Measurements from ENCODE around the gene APBB2.

APBB2 gene

DNA sequence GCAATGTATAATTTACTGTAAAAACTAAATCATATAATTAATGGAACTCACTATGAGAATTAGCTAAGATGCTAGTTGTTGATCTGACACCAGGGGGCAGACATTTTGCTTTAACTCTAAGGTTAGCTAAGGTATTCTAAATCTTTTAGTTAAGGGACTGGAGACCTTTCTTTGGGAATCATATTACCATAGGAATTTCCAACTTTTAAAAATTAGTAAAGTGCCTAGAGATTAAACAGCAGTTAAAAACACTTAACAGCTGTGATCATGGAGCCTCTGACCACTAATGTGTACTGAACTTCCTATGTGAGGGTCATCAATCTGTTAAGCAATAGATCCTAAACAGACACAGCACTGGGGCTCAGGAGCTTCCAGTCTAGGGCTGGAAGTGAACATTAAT lies 238.0 kb downstream of the APBB2 start:
- DNase-seq (ENCODE audit: low read depth in 2 of 2): no peak

DNA sequence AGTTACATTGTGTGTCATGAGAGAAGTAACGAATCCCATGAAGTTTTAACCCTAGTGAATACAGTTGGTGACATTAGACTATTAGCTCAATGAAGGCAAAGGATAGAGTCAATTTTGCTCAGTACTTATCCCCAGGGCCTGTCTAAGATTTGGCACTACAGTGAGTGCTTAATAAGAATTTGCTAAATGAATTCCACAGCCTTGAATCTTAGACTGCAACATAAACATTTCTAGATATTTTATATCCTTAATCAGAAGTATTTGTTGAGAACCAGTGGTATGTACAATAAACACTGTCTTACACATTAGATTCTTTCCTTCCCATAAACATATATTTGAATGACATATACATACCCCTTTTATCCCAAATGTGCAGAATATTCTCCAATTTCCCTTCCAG lies 241.6 kb downstream of the APBB2 start:
- no peak for DNase-seq (ENCODE audit: low read depth in 2 of 2)

DNA sequence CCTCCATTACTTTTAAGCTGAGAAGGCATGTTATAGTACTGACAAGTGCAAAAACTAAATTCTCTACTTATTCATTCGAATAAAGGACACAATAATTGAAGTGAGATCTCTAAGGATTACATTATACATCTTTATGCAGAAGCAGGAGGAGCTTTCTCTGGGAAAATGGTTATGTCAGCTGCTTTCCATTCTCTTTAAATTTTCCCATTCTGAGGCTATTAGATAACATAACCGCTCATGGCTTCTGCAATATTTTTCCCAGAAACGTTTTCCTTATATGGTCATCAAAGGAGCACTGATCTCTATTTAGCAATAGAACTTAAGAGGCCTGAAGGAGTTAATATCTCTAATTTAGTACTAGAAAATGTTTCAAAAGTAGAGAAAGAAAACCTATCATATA lies 243.0 kb downstream of the APBB2 start:
- no peak for DNase-seq (ENCODE audit: low read depth in 2 of 2)

DNA sequence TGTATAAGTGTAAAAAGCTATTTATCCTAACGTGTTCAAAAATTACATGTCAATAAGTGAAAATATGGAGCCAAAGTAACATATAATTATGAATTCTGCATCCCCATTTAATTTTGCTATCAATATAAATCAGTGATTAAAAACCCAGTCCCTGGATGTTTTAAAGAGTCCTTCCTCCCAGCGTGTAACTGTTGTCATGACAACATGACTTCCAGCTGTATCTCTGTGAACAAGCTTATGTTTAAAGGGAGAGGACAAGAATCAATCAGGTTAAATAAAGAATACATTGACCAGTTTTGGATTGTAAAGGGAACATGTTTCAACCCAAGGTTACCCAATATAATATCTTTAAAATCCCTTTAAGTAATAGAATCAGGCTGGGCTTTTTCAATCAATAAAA lies 244.8 kb downstream of the APBB2 start:
- DNase-seq (ENCODE audit: low read depth in 2 of 2): no peak

DNA sequence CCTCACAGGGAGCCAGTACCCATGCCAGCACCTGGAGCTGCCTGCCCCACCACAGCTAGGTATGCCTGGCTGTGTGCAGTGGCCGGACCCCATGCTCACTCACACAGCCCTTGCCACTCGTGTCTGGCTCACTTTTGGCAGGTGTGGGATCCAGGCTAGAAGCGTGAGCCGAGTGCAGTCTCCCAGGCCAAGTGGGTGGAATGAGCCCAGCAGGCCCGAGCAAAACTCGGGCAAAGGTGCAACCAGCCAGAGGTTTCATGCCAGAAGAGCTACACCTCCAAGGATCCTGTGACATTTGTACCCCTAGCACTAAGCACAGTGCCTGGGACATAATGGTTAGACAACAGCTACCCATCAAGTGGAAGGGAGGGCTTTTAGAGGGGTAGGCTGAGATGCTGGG lies 246.8 kb downstream of the APBB2 start:
- no peak for DNase-seq (ENCODE audit: low read depth in 2 of 2)

DNA sequence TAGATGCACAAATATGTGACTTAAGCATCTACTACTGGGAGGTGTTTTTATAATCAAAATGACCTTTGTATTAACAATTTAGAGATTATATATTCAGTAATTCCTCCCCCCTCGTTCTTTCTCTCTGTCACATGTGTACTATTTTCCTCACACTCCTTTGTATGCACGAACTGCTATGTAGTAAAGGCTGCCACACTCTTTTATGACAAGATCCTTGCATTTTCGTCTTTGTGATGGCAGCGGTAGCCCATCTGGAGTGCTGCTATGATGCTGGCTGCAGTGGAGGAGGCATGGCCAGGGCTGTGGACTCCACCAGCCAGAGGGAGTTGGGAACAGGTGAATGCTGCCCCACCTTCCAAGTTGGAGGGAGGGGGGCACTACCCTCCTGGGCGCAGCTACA lies 248.3 kb downstream of the APBB2 start:
- no peak for DNase-seq (ENCODE audit: low read depth in 2 of 2)

DNA sequence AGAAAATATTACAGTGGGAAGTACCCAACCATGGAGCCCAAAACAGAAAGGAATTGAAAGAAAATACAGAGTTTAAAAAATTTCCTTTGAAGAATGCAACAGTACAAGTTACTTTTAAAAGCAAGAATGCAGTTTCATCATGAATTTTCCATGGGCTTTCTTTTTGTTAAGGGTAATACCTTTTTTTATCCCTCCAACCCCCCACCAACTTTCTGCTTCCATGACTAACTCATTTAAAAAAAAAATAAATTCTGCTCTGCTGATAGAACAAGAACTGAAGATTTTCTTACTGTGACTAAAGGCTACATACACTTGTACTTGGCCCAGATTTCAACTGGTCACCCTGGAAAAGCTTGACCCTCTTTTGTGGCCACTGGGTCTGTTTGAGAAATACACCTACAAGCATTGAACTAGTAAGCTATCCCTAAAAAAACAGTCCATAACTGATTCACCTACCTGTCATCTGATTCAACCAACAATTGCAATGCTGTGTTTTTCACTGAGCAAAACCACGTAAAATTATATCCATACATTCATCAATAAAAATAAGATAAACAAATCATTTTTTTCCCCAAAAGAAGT lies 250.4 kb downstream of the APBB2 start:
- DNase-seq (ENCODE audit: low read depth in 2 of 2): no peak

DNA sequence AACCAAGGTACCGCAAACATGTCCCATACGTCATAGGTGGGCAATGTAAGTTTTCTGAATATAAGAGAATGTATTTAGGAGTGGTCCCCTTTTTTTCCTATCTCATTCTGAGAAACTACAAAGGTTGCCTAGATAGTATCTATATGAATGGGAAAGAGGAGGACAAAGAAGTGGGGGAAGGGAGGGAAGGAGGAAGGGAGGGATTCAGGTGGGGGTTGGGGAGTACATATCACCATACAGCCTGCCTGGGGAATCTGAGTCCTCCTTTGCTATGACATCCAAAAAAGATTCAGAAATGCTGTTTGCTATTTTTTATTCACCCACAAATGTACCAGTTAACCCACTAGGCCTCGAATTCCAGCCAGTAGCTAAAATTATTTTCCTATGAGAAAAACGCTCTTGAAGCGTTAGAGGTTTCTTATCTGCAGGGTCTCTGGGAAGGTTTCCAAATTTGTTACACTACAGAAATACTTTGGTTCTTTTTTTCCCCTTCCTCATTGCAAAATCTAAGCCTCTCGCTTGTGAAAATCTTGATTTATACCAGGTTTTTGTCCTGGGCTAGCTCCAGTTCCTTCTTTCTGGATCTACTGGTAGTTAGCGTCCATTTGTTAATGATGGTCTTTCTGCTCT lies 251.7 kb downstream of the APBB2 start:
- no peak for DNase-seq (ENCODE audit: low read depth in 2 of 2)

DNA sequence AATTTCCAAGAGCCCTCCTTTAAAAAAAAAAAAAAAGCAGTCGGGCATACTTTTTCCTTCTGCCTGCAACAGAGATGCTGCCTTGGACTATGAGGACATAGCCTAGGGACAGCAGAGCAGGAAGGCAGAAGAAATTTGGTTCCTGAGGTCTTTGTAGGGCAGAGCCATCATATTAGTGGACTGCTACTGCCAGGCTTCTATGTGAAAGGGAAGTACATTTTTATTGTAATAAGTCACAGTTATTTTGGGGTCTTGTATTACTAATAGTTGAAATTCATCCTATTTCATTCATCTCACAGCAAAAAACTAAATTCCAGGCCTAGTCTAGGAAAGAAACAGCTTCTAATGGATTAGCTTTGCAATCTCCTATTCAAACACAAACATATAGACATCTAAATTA lies 253.4 kb downstream of the APBB2 start:
- no peak for DNase-seq (ENCODE audit: low read depth in 2 of 2)

DNA sequence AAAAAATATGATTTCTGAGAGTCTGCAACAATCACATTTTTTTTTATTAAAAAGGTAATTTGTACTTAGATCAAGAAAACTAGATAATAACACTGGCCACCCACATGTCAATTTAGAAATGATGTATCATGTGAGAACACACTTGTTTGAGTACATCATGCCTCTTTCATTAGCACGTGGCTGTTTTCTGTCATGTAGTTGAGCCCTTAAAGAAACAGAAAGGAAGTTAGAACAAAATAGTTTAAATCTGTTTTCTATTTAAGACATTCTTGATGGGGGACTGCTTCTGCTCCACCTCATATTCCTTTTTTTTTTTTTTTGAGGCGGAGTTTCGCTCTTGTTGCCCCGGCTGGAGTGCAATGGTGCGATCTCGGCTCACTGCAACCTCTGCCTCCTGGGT lies 257.1 kb downstream of the APBB2 start:
- no peak for DNase-seq (ENCODE audit: low read depth in 2 of 2)

DNA sequence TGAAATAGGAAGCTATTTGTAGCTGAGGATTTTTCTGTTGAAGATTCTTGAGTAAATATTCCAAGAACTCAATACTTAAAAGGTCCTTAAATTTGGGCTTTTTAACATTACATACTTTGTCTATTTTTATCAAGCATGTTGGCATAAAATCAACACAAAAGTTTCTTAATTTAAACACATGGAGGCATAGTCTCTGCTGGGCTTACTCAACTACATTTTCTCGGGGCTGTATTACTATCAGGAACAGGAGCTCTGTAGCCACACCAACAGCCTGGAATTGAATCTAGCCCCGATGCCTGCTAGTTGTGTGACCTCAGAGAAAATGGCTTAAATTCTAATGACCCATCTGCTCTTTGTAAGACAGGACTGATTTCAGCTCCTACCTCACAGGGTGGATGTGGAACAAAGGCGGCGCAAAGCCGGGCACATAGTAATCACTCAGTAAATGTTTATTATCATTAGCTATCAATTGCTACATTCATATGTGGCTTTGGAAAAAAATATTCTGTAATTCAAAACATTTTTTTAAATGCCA lies 257.6 kb downstream of the APBB2 start:
- no peak for DNase-seq (ENCODE audit: low read depth in 2 of 2)

DNA sequence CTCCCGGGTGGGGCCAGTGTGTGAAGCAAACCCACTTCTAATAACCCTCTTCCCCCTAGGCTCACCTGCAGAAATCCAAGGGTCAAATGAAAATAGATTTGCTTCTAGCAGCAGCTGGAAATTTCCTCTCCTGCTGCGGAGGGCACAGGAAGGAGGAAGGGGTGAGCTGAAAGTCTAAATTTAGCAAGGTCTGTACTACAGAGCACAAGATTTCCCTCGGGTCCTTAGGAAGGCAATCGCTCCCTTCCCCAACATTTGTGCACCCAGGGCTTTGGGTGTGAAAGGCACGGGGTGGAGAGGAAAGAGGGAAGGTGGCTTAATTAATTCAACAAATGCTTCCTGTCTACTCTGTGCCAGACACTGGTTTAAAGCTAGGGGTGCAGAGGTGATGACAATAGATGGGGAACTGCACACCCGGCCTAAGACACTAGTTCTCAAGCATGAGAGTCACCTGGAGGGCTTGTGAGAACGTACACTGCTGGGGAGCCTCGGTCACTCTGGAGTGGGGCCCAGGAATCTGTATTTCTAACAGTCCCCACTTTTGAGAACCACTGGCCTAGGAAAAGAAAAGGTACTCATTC lies 260.2 kb downstream of the APBB2 start:
- no peak for DNase-seq (ENCODE audit: low read depth in 2 of 2)

DNA sequence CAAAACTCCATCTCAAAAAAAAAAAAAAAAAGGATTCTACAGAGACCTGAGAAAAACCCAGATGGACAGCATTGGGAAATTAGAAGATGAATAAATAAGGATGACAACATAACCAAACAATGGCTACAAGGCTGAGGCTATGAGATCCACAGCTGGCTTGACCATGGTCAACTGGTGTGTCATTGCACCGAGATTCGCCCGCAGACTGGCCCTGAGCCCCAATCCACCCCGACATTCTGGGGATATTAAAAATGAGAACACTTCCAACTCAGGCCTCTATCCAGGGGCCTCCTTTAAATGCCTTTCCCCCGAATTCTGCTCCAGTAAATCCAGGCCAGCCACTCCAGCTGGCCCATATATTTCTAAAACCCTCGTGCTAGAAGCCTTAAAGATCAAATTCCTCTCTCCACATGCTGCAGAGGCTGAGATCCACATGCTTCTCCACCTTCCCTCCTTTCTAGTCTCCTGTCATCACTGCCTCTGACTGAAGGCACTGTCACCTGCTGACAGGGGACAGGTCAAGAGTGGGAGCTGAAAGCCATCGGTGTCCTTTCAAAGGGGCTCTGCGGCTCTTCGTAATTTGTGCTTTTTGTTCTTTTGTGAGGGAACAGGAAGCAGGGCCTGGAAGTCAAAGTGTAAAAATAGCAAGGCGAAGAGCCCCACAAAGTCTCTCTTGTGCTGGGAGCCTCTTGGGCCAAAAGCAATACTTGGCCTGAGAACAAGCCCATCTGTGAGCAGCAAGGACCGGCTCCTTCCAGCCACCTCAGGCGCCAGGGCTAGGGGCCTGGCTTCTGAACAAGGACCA lies 260.9 kb downstream of the APBB2 start:
- no peak for DNase-seq (ENCODE audit: low read depth in 2 of 2)

DNA sequence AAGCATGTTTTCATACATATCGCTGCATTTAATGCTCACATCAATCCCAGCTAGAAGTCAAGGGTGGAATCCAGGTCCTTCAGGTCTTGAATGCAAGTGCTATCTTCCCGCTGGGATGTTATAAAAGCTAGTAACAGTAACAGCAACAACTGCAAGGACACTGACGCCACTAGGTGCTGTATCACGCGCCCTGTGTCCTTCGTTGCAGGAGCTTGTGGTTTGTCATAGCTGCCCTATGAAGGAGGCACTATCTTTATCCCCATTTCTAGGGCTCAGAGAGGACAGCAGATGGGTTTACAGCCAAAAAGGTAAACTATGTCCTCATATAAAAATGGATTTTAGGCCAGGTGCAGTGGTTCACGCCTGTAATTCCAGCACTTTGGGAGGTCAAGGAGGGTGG lies 261.7 kb downstream of the APBB2 start:
- no peak for DNase-seq (ENCODE audit: low read depth in 2 of 2)

DNA sequence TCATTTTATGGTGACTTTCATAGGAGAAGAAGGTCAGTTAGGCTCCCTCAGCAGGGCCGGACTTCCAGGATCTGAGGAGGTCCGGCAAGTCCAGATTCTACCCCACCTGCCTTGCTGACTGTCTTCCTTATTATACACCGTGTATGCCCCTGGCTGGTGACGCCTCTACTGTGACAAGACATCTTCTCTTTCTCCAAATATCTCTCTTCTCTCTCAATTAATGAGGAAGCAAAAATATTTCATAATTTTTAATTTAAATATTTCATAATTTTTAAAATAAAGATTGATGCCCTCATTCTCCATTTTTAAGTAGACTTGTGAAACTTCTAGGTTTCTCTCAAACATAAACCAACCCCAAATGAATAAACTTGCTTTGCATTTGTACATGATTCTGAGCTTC lies 262.1 kb downstream of the APBB2 start:
- DNase-seq (ENCODE audit: low read depth in 2 of 2): no peak

DNA sequence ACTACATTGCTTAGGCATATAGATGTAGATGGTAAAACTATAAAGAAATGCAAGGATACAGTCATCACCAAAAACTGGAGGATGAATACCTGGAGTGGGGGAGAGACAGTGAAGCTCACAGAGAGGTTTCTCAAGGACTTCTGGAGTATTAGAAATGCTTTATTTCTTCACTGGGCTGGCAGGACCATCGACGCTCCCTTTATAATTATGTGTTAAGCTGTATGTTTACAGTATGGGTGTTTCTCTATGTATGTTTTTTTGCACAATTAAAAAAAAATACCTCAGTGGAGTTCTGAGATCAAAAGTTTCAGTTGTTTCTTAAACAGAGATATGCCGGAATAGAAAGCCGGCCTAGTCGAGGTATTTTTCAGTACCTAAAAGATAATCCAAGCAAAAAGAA lies 263.3 kb downstream of the APBB2 start:
- no peak for DNase-seq (ENCODE audit: low read depth in 2 of 2)

DNA sequence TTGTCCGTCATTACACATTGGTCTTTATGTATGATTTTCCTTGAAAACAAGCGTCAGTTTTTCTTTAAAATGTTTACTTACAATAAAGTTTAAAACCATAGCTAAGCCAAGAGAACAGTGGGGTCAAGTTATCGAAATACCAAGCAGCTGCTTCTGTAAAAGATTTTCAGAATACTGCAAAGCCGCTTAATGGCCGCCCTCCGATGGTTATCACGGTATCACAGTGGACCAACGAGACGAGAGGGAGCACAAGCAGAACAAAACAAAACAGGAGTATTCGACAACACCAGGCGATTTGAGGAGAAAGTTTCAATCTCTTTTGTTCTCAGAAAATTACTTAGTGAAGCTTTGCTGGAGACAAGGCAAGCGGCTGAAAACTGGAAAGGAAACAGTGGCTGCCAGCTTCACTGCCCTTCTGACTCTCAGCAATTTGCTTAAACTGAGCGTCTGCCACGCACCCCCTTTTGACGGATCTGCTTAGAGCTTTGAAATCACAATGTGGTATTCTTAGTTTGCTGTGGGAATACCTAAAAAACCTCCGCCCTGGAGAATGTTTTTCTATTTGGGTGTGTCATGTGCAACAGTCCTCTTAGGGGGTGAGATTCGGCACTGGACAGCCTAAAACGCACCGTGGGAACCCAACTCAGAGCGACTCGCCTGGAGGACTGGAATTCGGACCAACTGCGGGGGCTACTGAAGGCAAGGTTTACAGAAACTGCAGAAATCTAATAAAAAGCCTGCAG lies 264.8 kb downstream of the APBB2 start:
- DNase-seq (ENCODE audit: low read depth in 2 of 2): no peak

DNA sequence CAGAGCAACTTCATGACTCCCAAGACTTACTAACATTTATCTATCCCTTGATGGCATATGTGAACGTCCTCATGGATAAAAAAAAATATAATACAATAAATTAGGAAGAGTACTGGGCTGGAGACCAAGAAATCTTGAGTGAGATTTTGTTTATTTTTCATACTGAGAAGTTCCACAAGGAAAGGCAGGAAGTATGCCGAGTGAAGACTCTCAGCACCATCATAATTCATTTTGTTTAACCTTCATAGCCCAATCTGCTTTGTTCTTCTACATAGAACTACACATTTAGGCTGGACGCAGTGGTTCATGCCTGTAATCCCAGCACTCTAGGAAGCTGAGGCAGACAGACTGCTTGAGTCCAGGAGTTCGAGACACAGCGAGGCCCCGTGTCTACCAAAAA lies 266.3 kb downstream of the APBB2 start:
- no peak for DNase-seq (ENCODE audit: low read depth in 2 of 2)

DNA sequence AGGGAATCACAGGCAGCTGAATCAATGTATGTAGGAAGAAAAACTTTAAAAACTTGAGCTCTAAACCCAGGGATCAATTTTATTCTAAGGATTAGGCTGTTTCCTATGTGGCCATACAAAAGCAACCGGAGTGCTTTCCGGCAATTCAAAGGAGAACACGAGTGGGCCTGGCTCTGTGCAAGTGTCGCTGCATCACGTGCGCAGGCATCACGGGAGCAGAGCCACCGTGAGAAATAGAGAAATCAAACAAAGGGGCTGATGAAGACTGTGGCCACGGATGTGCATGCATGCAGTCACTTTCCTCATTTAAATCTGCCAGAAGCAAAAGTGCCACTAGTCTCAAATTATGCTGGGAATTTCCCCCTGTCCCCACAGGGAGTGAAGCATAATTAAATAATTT lies 267.7 kb downstream of the APBB2 start:
- DNase-seq (ENCODE audit: low read depth in 2 of 2): no peak

DNA sequence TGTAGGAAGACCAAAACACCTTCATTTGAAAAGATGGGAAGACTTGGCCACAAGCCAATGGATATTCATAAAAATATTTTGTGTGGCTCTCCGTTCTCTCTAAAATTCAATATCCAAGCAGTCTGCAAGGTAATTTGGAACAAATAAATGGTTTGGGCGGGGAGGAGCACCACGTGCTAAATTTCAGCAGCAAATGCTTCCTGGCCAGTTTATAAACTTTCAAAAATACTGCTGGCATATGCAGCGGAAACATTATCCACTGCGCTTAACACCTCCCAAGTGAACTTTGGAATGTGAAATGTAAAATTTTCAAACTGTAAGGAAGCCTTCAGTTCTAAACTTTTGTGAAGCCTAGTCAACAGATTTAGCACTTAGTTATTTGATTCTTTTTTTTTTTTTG lies 273.6 kb downstream of the APBB2 start:
- DNase-seq (ENCODE audit: low read depth in 2 of 2): no peak

DNA sequence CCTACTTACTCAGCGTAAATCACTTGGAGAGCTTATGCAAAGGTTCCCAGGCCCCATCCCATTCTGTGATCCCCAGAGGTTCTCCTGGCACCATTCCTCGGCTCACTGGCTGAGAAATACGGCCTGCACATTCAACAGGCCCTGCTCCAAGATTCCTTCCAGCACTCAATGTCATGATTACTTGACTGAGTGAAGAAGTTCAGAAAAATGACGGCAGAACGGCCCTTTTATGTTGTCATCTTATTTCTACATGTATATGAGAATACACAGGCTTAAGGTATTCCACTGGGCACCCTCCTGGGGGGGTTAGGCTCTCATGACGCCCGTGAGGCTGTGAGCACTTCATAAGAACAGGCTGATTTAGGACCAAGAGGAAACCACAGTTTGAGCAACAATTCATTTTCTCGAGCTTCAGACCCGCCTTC lies 274.0 kb downstream of the APBB2 start:
- DNase-seq (ENCODE audit: low read depth in 2 of 2): no peak

DNA sequence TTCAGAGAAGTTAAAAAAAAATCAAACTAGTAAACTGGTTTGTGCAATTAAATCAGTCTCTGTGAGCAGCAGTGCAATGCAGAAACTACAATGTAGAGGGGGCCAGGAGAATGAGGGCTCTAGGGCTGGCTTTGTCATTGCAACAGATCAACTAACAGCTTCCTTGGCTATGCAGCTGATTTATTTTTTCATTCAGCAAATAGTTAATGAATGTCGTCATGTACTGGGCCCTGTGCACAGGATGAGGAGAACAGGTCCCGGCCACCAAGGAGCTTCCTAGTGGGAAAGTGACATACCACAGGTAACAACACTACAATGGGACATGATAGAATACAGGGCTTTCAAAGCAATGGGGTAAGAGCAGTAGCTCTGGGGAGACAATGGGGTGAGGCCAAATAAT lies 274.5 kb downstream of the APBB2 start:
- DNase-seq (ENCODE audit: low read depth in 2 of 2): no peak
